DND-41 (cell line): ENCODE results near the gene C5AR2.
"Not testable (repeated sequence)": the region's sequence is repeated elsewhere in the genome, so short reads cannot be mapped to it uniquely, and the experiment has no call there.

Experiments
- ATAC-seq: fragments of 200-7000 bp; cut with Tn5 transposase; 3 replicates; pipeline ENCODE4 v1.9.1; 2021; ENCODE audit warnings: low read depth; ENCODE audit not compliant: insufficient read depth
- DNase-seq: peaks from one replicate; pipeline ENCODE4 v3.0.0-alpha.2; 2020
- H2AFZ ChIP-seq: 2 replicates; pipeline ENCODE4 v1.6.0; 2012; ENCODE audit warnings: low read depth, low read length
- H3K27ac ChIP-seq: 2 replicates; pipeline ENCODE4 v1.5.1; 2012; ENCODE audit warnings: low read length, inconsistent platforms
- H3K27me3 ChIP-seq: fragments of 200-600 bp; sonication (generic); 2 replicates; pipeline ENCODE4 v1.6.0; 2012; ENCODE audit warnings: low read length, mild to moderate bottlenecking, inconsistent platforms; ENCODE audit not compliant: insufficient read depth, poor library complexity
- H3K36me3 ChIP-seq: 2 replicates; pipeline ENCODE4 v1.5.1; 2012; ENCODE audit warnings: low read length, inconsistent platforms; ENCODE audit not compliant: insufficient read depth
- H3K4me1 ChIP-seq: 2 replicates; pipeline ENCODE4 v1.5.1; 2012; ENCODE audit warnings: mild to moderate bottlenecking, low read length; ENCODE audit not compliant: insufficient read depth
- H3K4me2 ChIP-seq: 2 replicates; pipeline ENCODE4 v1.6.0; 2012; ENCODE audit warnings: mild to moderate bottlenecking, moderate library complexity, low read length, inconsistent platforms; ENCODE audit not compliant: insufficient read depth
- H3K4me3 ChIP-seq, 2 experiments: fragments of 200-600 bp in 1 of 2; shearing (Covaris generic) in 1 of 2; 2 replicates each; pipeline ENCODE4 v1.5.1; 2012 to 2016; ENCODE audit warnings: inconsistent platforms in 2 of 2, low read length in 2 of 2, mild to moderate bottlenecking in 2 of 2, low read depth in 1 of 2, moderate library complexity in 1 of 2
- H3K79me2 ChIP-seq: 2 replicates; pipeline ENCODE4 v1.6.0; 2012; ENCODE audit warnings: low read length, inconsistent platforms; ENCODE audit not compliant: insufficient read depth
- H3K9ac ChIP-seq: 2 replicates; pipeline ENCODE4 v1.6.0; 2012; ENCODE audit warnings: low read depth, mild to moderate bottlenecking, inconsistent platforms, low read length, moderate library complexity
- H3K9me3 ChIP-seq: 2 replicates; pipeline ENCODE4 v1.5.1; 2012; ENCODE audit warnings: low read length, moderate library complexity, mild to moderate bottlenecking, inconsistent platforms; ENCODE audit not compliant: insufficient read depth, severe bottlenecking
- H4K20me1 ChIP-seq: 2 replicates; pipeline ENCODE4 v1.6.0; 2012; ENCODE audit warnings: low read length; ENCODE audit not compliant: insufficient read depth
- EZH2 ChIP-seq: IDR thresholded peaks from 3 replicates; pipeline ENCODE4 v1.6.1; 2012; ENCODE audit warnings: borderline replicate concordance, low read depth, mild to moderate bottlenecking, moderate library complexity, low read length, inconsistent platforms; ENCODE audit not compliant: severe bottlenecking
- TF ChIP-seq, protein P1 (sequence below): IDR thresholded peaks from 2 replicates; pipeline ENCODE4 v1.5.1; 2012; ENCODE audit warnings: borderline replicate concordance, low read length, moderate library complexity, mild to moderate bottlenecking; ENCODE audit not compliant: poor library complexity, severe bottlenecking; ENCODE audit errors: extremely low read depth

C5AR2 gene

GRCh38 chr19:47381653-47382279 is 49.8 kb downstream of the C5AR2 start:
- H3K27me3 ChIP-seq = no peaks in the 10 kb centered on the region
- ATAC-seq = no peak
- H3K4me2 ChIP-seq = no peak overlapping the region
- H2AFZ ChIP-seq = no peak overlapping the region
- H3K27ac ChIP-seq = no peak overlapping the region
- no peak for DNase-seq
- H3K4me1 ChIP-seq = no peaks in the 10 kb centered on the region
- H3K36me3 ChIP-seq = peaks cover 51% of the 10 kb centered on the region
- H4K20me1 ChIP-seq = peaks cover 25% of the 10 kb centered on the region
- H3K4me3 ChIP-seq = no peak overlapping the region
- H3K9ac ChIP-seq = no peak overlapping the region
- H3K9me3 ChIP-seq = no peaks in the 10 kb centered on the region
- TF ChIP-seq EZH2 = no peak
- TF ChIP-seq, protein P1, sequence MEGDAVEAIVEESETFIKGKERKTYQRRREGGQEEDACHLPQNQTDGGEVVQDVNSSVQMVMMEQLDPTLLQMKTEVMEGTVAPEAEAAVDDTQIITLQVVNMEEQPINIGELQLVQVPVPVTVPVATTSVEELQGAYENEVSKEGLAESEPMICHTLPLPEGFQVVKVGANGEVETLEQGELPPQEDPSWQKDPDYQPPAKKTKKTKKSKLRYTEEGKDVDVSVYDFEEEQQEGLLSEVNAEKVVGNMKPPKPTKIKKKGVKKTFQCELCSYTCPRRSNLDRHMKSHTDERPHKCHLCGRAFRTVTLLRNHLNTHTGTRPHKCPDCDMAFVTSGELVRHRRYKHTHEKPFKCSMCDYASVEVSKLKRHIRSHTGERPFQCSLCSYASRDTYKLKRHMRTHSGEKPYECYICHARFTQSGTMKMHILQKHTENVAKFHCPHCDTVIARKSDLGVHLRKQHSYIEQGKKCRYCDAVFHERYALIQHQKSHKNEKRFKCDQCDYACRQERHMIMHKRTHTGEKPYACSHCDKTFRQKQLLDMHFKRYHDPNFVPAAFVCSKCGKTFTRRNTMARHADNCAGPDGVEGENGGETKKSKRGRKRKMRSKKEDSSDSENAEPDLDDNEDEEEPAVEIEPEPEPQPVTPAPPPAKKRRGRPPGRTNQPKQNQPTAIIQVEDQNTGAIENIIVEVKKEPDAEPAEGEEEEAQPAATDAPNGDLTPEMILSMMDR = no peak
- H3K79me2 ChIP-seq = no peaks in the 10 kb centered on the region

- H3K9ac ChIP-seq, H3K27me3 ChIP-seq, H3K79me2 ChIP-seq, H3K9me3 ChIP-seq, H3K27ac ChIP-seq, H3K4me2 ChIP-seq, DNase-seq, H3K4me3 ChIP-seq, H2AFZ ChIP-seq, H3K4me1 ChIP-seq: not testable (repeated sequence)
- Histone ChIP-seq H4K20me1 (peaks cover 25% of the 10 kb centered on the region), H3K36me3 (peaks cover 34% of the 10 kb centered on the region)
- ATAC-seq = 0 out of 3 replicates have a peak, but pooled peaks have one; percentile 20
Measured at GRCh38 chr19:47383890-47384289, 51.9 kb downstream of the C5AR2 start.

- DNase-seq, H3K4me1 ChIP-seq, H3K9ac ChIP-seq, ATAC-seq, H2AFZ ChIP-seq, H3K9me3 ChIP-seq, H3K27ac ChIP-seq, H3K4me2 ChIP-seq, H3K27me3 ChIP-seq, H3K4me3 ChIP-seq, H3K79me2 ChIP-seq: not testable (repeated sequence)
- H3K36me3 ChIP-seq = peaks cover 28% of the 10 kb centered on the region
- H4K20me1 ChIP-seq = peaks cover 21% of the 10 kb centered on the region
Measured at GRCh38 chr19:47384533-47384932, 52.6 kb downstream of the C5AR2 start.

- not testable (repeated sequence) for H3K9me3 ChIP-seq, H3K27ac ChIP-seq, H3K79me2 ChIP-seq, H3K4me1 ChIP-seq, H3K9ac ChIP-seq, H3K4me3 ChIP-seq, H4K20me1 ChIP-seq, H3K4me2 ChIP-seq, ATAC-seq, H3K36me3 ChIP-seq, H2AFZ ChIP-seq, H3K27me3 ChIP-seq, DNase-seq
Measured at GRCh38 chr19:47386582-47386981, 54.6 kb downstream of the C5AR2 start.

DNA sequence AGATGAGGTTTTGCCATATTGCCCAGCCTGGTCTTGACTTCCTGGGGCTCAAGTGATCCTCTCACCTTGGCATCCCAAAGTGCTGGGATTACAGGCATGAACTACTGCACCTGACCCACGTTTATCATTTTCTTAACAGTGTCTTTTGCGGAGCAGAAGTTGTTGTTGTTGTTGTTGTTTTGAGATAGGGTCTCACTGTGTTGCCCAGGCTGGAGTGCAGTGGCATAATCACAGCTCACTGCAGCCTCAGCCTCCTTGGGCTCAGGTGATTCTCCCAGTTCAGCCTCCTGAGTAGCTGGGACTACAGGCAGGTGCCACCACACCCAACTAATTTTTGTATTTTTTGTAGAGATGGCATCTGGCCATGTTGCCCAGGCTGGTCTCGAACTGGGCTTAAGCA is 55.6 kb downstream of the C5AR2 start:
- not testable (repeated sequence) for H4K20me1 ChIP-seq, H3K9ac ChIP-seq, H3K4me3 ChIP-seq, H3K9me3 ChIP-seq, H3K79me2 ChIP-seq, H3K4me2 ChIP-seq, DNase-seq, H3K36me3 ChIP-seq, H3K27ac ChIP-seq, H3K4me1 ChIP-seq, H2AFZ ChIP-seq, H3K27me3 ChIP-seq, ATAC-seq

GRCh38 chr19:47388721-47389120 is 56.7 kb downstream of the C5AR2 start:
- not testable (repeated sequence) for H3K79me2 ChIP-seq, H2AFZ ChIP-seq, H3K27me3 ChIP-seq, H3K4me1 ChIP-seq, H3K4me2 ChIP-seq, H3K27ac ChIP-seq, H3K4me3 ChIP-seq, ATAC-seq, H4K20me1 ChIP-seq, H3K9me3 ChIP-seq, H3K36me3 ChIP-seq, DNase-seq, H3K9ac ChIP-seq
